ENCODE results near the gene KDM4C.

DNA sequence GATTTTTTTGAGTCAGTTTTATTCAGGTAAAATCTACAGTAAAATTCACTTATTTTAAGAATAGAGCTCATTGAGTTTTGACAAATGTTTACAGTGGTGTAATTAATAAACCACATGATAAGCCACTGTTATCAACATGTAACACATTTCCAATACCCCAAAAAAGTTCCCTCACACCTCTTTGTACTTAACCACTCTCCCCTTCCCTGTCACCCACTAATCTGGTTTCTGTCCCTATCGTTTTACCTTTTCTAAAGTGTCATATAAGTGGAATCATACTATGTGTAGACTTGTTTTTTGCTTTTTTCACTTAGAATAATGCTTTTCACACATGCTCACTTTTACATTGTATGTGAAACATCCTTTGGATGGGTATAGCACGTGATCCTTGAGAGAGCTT, 127.2 kb downstream of the KDM4C start:
- no peak for TF ChIP-seq EP300 (IDR thresholded peaks at IDR 0.05)
- TF ChIP-seq, protein P1, sequence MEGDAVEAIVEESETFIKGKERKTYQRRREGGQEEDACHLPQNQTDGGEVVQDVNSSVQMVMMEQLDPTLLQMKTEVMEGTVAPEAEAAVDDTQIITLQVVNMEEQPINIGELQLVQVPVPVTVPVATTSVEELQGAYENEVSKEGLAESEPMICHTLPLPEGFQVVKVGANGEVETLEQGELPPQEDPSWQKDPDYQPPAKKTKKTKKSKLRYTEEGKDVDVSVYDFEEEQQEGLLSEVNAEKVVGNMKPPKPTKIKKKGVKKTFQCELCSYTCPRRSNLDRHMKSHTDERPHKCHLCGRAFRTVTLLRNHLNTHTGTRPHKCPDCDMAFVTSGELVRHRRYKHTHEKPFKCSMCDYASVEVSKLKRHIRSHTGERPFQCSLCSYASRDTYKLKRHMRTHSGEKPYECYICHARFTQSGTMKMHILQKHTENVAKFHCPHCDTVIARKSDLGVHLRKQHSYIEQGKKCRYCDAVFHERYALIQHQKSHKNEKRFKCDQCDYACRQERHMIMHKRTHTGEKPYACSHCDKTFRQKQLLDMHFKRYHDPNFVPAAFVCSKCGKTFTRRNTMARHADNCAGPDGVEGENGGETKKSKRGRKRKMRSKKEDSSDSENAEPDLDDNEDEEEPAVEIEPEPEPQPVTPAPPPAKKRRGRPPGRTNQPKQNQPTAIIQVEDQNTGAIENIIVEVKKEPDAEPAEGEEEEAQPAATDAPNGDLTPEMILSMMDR (IDR thresholded peaks at IDR 0.05) = no peak
